B cell (primary cell): ENCODE data around the gene DAD1. TPM values are rescaled to one million over a fixed set of nuclear protein-coding genes. Genes with fewer than 3 reads are reported as not detected.

Experiments
- ATAC-seq: fragments of 200-7000 bp; cut with Tn5 transposase; one replicate; pipeline ENCODE4 v1.10.0; 2021; ENCODE audit warnings: low read depth, mild to moderate bottlenecking, moderate number of reproducible peaks, moderate library complexity
- CTCF ChIA-PET: fragments of 350-600 bp; sonication (Branson Sonifier 250); formaldehyde crosslinking; loops from one replicate; lab custom pipeline; 2021; ENCODE audit warnings: antibody characterized with exemption, inconsistent platforms; lab: Charles Lee
- POLR2A ChIA-PET: fragments of 350-600 bp; sonication (Branson Sonifier 250); formaldehyde crosslinking; loops from one replicate; lab custom pipeline; 2021; ENCODE audit warnings: antibody characterized with exemption; lab: Charles Lee
- DNase-seq: peaks from one replicate; pipeline ENCODE4 v3.0.0; 2013
- H2AFZ ChIP-seq: 2 replicates; pipeline ENCODE4 v1.6.1; 2012; ENCODE audit warnings: mild to moderate bottlenecking, low read depth, low read length; ENCODE audit not compliant: insufficient read depth, poor library complexity, severe bottlenecking
- H3K27ac ChIP-seq, 2 donors: 1 replicate in 1 of 2; 2 replicates in 1 of 2; pipeline ENCODE4 v1.5.1; 2012 to 2013; ENCODE audit warnings: low read length in 2 of 2, mild to moderate bottlenecking in 2 of 2, moderate library complexity in 1 of 2
- H3K27me3 ChIP-seq, 4 experiments: fragments of 200-600 bp in 1 of 4; sonication (generic) in 1 of 4; replicated peaks in 1 of 4; 1 replicate in 2 of 4; 2 replicates in 2 of 4; pipeline versions ENCODE4 v1.6.1 to v1.7.0; 2013 to 2016; ENCODE audit warnings: low read length in 3 of 4, mild to moderate bottlenecking in 2 of 4, mixed read lengths in 1 of 4, moderate library complexity in 1 of 4; ENCODE audit not compliant: insufficient read depth in 4 of 4, control insufficient read depth in 3 of 4; ENCODE audit errors: control extremely low read depth in 1 of 4
- H3K36me3 ChIP-seq, 2 experiments: replicated peaks in 1 of 2; 1 replicate in 1 of 2; 2 replicates in 1 of 2; pipeline versions ENCODE4 v1.6.1 to v1.7.1; 2013; ENCODE audit warnings: low read length in 1 of 2; ENCODE audit not compliant: insufficient read depth in 2 of 2, control insufficient read depth in 1 of 2; ENCODE audit errors: control extremely low read depth in 1 of 2, extremely low read depth in 1 of 2
- H3K4me1 ChIP-seq, 2 donors: fragments of 200-600 bp in 1 of 2; sonication (generic) in 1 of 2; 1 replicate in 1 of 2; 2 replicates in 1 of 2; pipeline versions ENCODE4 v1.5.1 to v1.6.1; 2013 to 2017; ENCODE audit warnings: low read length in 2 of 2; ENCODE audit not compliant: control insufficient read depth in 2 of 2, insufficient read depth in 2 of 2
- H3K4me2 ChIP-seq: replicated peaks from 2 replicates; pipeline ENCODE3; 2012; ENCODE audit warnings: mild to moderate bottlenecking, low read depth, low read length; ENCODE audit not compliant: poor library complexity, severe bottlenecking
- H3K4me3 ChIP-seq, 5 experiments: fragments of 200-600 bp in 1 of 5; sonication (generic) in 1 of 5; 1 replicate in 3 of 5; 2 replicates in 2 of 5; pipeline versions ENCODE4 v1.5.1 to v1.7.0; 2011 to 2016; ENCODE audit warnings: low read length in 4 of 5, mild to moderate bottlenecking in 4 of 5, low read depth in 2 of 5, control low read depth in 1 of 5, moderate library complexity in 1 of 5; ENCODE audit not compliant: insufficient read depth in 1 of 5; ENCODE audit errors: control extremely low read depth in 1 of 5, extremely low read depth in 1 of 5
- H3K79me2 ChIP-seq: fragments of 200-600 bp; sonication (generic); one replicate; pipeline ENCODE4 v1.6.0; 2016; ENCODE audit warnings: low read length; ENCODE audit not compliant: control insufficient read depth, insufficient read depth
- H3K9ac ChIP-seq: fragments of 200-600 bp; sonication (generic); 2 replicates; pipeline ENCODE4 v1.6.1; 2017; ENCODE audit warnings: mild to moderate bottlenecking, low read length, moderate library complexity
- H3K9me3 ChIP-seq, 3 donors: one replicate each; pipeline versions ENCODE4 v1.6.1 to v1.7.1; 2013; ENCODE audit warnings: low read length in 2 of 3; ENCODE audit not compliant: control insufficient read depth in 2 of 3, insufficient read depth in 1 of 3; ENCODE audit errors: control extremely low read depth in 1 of 3
- H4K20me1 ChIP-seq: 2 replicates; pipeline ENCODE4 v1.6.0; 2012; ENCODE audit warnings: mild to moderate bottlenecking, low read length; ENCODE audit not compliant: insufficient read depth, control insufficient read depth, poor library complexity, severe bottlenecking
- H3K27ac Mint-ChIP-seq: one replicate; pipeline ENCODE4 v1.8.0; 2021; ENCODE audit warnings: mixed read lengths
- H3K27me3 Mint-ChIP-seq: one replicate; pipeline ENCODE4 v1.8.0; 2021; ENCODE audit warnings: mixed read lengths
- H3K4me1 Mint-ChIP-seq: one replicate; pipeline ENCODE4 v1.8.0; 2021; ENCODE audit warnings: mixed read lengths
- H3K4me3 Mint-ChIP-seq: one replicate; pipeline ENCODE4 v1.8.0; 2021; ENCODE audit warnings: mixed read lengths
- H3K9me3 Mint-ChIP-seq: one replicate; pipeline ENCODE4 v1.8.0; 2022; ENCODE audit warnings: mixed read lengths; ENCODE audit not compliant: insufficient read depth
- CTCF ChIP-seq: fragments of 200-600 bp; IDR thresholded peaks from one replicate; pipeline ENCODE4 v1.8.0; 2022; ENCODE audit warnings: antibody characterized with exemption, mild to moderate bottlenecking
- EZH2 ChIP-seq: IDR thresholded peaks from 2 replicates; pipeline ENCODE4 v1.6.1; 2012; ENCODE audit warnings: borderline replicate concordance, low read depth, mild to moderate bottlenecking, moderate library complexity, low read length; ENCODE audit not compliant: insufficient read depth, poor library complexity, severe bottlenecking
- WGBS: methylation state at CpG from one replicate; pipeline ENCODE4 v1.1.5; 2013; ENCODE audit warnings: missing lambda C conversion rate; ENCODE audit not compliant: insufficient coverage; 5-methylcytosine and 5-hydroxymethylcytosine counted together
- intact Hi-C: fragments of 100-400 bp; cut with micrococcal nuclease; formaldehyde crosslinking; loops from one replicate; pipeline ENCODE4 v1.10.0; 2022
- polyA plus RNA-seq: library from polyadenylated mRNA; depleted of rRNA; stranded (reverse); fragments of >200 nt; gene quantifications from 2 replicates; pipeline ENCODE4 v1.2.3, GENCODE V29; 2012
- total RNA-seq, 2 donors: library from RNA; stranded (reverse); fragments of 120-200 nt in 1 of 2; gene quantifications; 1 replicate in 1 of 2; 2 replicates in 1 of 2; pipeline versions ENCODE4 v1.2.3 to v1.2.4, GENCODE V29; 2013 to 2022

The DAD1 gene
- total and polyA plus RNA-seq, 2 donors (not counting 1 experiment from before 2014, with no cell fraction given), result 77.4 to 114 TPM

- no peak overlapping the region for H3K4me2 ChIP-seq
- H2AFZ ChIP-seq, result no peak overlapping the region
- peaks cover 0 to 2% of the 10 kb centered on the region in 2 experiments for H3K36me3 ChIP-seq
- H3K9me3 ChIP-seq, result no peaks in the 10 kb centered on the region
- no peak overlapping the region for H3K27ac ChIP-seq
- H3K27me3 ChIP-seq, result no peaks in the 10 kb centered on the region
- Mint-ChIP-seq H3K27ac (peak overlapping the region; percentile 41), H3K4me3 (no peak overlapping the region), H3K4me1 (peaks cover 59% of the 10 kb centered on the region), H3K9me3 (no peaks in the 10 kb centered on the region), H3K27me3 (no peaks in the 10 kb centered on the region)
- H3K4me1 ChIP-seq, result peaks cover 23 to 29% of the 10 kb centered on the region in 2 donors
- no peak overlapping the region for H3K9ac ChIP-seq
- POLR2A ChIA-PET, result interaction anchor here (2.6 kb wide), 1 partner anchor 10 kb away, joined by 8 read pairs; no protein-coding TSS in a partner anchor
- DNase-seq (no peak), ATAC-seq (no peak)
- no peaks in the 10 kb centered on the region for H3K79me2 ChIP-seq
- no peak for TF ChIP-seq EZH2
- TF ChIP-seq CTCF, result no peak
- no peak overlapping the region for H3K4me3 ChIP-seq
- WGBS, result 100% methylated on average over 6 of the region's 9 CpGs
- CTCF ChIA-PET, result interaction anchor here (1.1 to 2.5 kb wide), 6 partner anchors 9 to 69 kb away, joined by 4 to 14 read pairs (median 5); no protein-coding TSS in a partner anchor
- intact Hi-C loops, result no loop called here
- H4K20me1 ChIP-seq, result no peaks in the 10 kb centered on the region
Observed at GRCh38 chr14:22545842-22546721, 42.9 kb downstream of the DAD1 start.
